HG02840 (cell line): ENCODE data around the gene G2E3.

Experiments
- ATAC-seq: cut with Tn5 transposase; IDR thresholded peaks from one replicate; pipeline ENCODE4 v1.9.1; 2021; ENCODE audit warnings: mild to moderate bottlenecking, moderate library complexity, moderate number of reproducible peaks; ENCODE audit not compliant: unreplicated experiment, low FRiP score

G2E3 gene

GRCh38 chr14:30645600-30645999 lies 86.6 kb downstream of the G2E3 start:
- ATAC-seq, result no peak

GRCh38 chr14:30648471-30648870 lies 89.5 kb downstream of the G2E3 start:
- ATAC-seq, result no peak

GRCh38 chr14:30651937-30652336 lies 93.0 kb downstream of the G2E3 start:
- no peak for ATAC-seq

GRCh38 chr14:30655124-30655523 lies 96.2 kb downstream of the G2E3 start:
- no peak for ATAC-seq

- no peak for ATAC-seq
These were observed 96.7 kb downstream of the G2E3 start for GRCh38 chr14:30655658-30656057.

- ATAC-seq, result no peak
These were observed 97.3 kb downstream of the G2E3 start for GRCh38 chr14:30656190-30656632.

GRCh38 chr14:30657050-30657449 lies 98.1 kb downstream of the G2E3 start:
- no peak for ATAC-seq

GRCh38 chr14:30657606-30658163 lies 98.7 kb downstream of the G2E3 start:
- no peak for ATAC-seq

- ATAC-seq, result no peak
These were observed 99.7 kb downstream of the G2E3 start for GRCh38 chr14:30658645-30659044.

GRCh38 chr14:30669594-30669993 lies 110.6 kb downstream of the G2E3 start:
- no peak for ATAC-seq
